ENCODE measurements around the gene A4GALT. TPM values are rescaled to one million over a fixed set of nuclear protein-coding genes. Genes with fewer than 3 reads are reported as not detected.

The A4GALT gene
- total RNA-seq, 2 experiments from 2014 or later = not detected

- peak in 1 of 14 experiments; percentile 45 for DNase-seq
- Mint-ChIP-seq H3K9me3 (no peaks in the 10 kb centered on the region), H3K4me1 (ENCODE audit: low read depth) (no peaks in the 10 kb centered on the region), H3K4me3 (no peak overlapping the region), H3K27me3 (no peaks in the 10 kb centered on the region), H3K36me3 (ENCODE audit: low read depth) (no peaks in the 10 kb centered on the region), H3K27ac (no peak overlapping the region)
- no peak overlapping the region for H3K4me3 ChIP-seq (ENCODE audit: low read length)
- ChIA-PET POLR2A (no interaction called here), CTCF (no interaction called here)
- H3K9me3 ChIP-seq (ENCODE audit: control insufficient read depth in 1 of 2, insufficient read depth in 1 of 2, low read length in 2 of 2) = no peaks in the 10 kb centered on the region
- H3K27me3 ChIP-seq (ENCODE audit: control insufficient read depth in 1 of 2, insufficient read depth in 2 of 2, low read length in 2 of 2) = no peaks in the 10 kb centered on the region
- no peak overlapping the region for H3K27ac ChIP-seq (ENCODE audit: low read depth in 1 of 2, low read length in 2 of 2)
- peaks cover 15% of the 10 kb centered on the region for H3K4me1 ChIP-seq (ENCODE audit: insufficient read depth, low read length)
- intact Hi-C loops (cut with DNase I, micrococcal nuclease) = loop anchor here in 1 of 2 experiments (5.0 kb wide), 1 partner anchor 147 kb away; no protein-coding TSS in a partner anchor
- TF ChIP-seq CTCF (IDR thresholded peaks at IDR 0.05) = no peak
- no peaks in the 10 kb centered on the region for H3K36me3 ChIP-seq (ENCODE audit: insufficient read depth, low read length)
- ATAC-seq (ENCODE audit: poor library complexity) = no peak
These were observed 55.5 kb downstream of the A4GALT start for GRCh38 chr22:42664976-42665831.

- Histone ChIP-seq H3K4me3 (ENCODE audit: low read length) (peak overlapping the region; percentile 67), H3K4me1 (ENCODE audit: insufficient read depth, low read length) (peaks cover 15% of the 10 kb centered on the region), H3K27me3 (ENCODE audit: control insufficient read depth in 1 of 2, insufficient read depth in 2 of 2, low read length in 2 of 2) (no peaks in the 10 kb centered on the region), H3K36me3 (ENCODE audit: insufficient read depth, low read length) (no peaks in the 10 kb centered on the region), H3K27ac (ENCODE audit: low read depth in 1 of 2, low read length in 2 of 2) (no peak overlapping the region), H3K9me3 (ENCODE audit: control insufficient read depth in 1 of 2, insufficient read depth in 1 of 2, low read length in 2 of 2) (no peaks in the 10 kb centered on the region)
- POLR2A ChIA-PET = interaction anchor here (1.2 kb wide), 1 partner anchor 47 kb away, joined by 5 read pairs; no protein-coding TSS in a partner anchor
- TF ChIP-seq CTCF (IDR thresholded peaks at IDR 0.05) = peak; percentile 91
- intact Hi-C loops (cut with DNase I, micrococcal nuclease) = loop anchor here in 1 of 2 experiments (1.0 to 5.0 kb wide), 2 partner anchors 150 to 372 kb away; no protein-coding TSS in a partner anchor
- no peak overlapping the region for H3K27ac Mint-ChIP-seq
- peak overlapping the region; percentile 30 for H3K4me3 Mint-ChIP-seq
- peaks cover 4% of the 10 kb centered on the region for H3K27me3 Mint-ChIP-seq
- ATAC-seq (ENCODE audit: poor library complexity) (peak; percentile 93), DNase-seq (peak; percentile 67 to 89 (median 74))
- H3K4me1 Mint-ChIP-seq (ENCODE audit: low read depth) = no peaks in the 10 kb centered on the region
- no peaks in the 10 kb centered on the region for H3K36me3 Mint-ChIP-seq (ENCODE audit: low read depth)
- no peaks in the 10 kb centered on the region for H3K9me3 Mint-ChIP-seq
- CTCF ChIA-PET = no interaction called here
These were observed 58.5 kb downstream of the A4GALT start for GRCh38 chr22:42661985-42662831.

- Mint-ChIP-seq H3K9me3 (no peaks in the 10 kb centered on the region), H3K4me1 (ENCODE audit: low read depth) (no peaks in the 10 kb centered on the region), H3K4me3 (no peak overlapping the region), H3K27me3 (peaks cover 4% of the 10 kb centered on the region), H3K27ac (no peak overlapping the region), H3K36me3 (ENCODE audit: low read depth) (no peaks in the 10 kb centered on the region)
- Histone ChIP-seq H3K27me3 (ENCODE audit: control insufficient read depth in 1 of 2, insufficient read depth in 2 of 2, low read length in 2 of 2) (peaks cover 0 to 2% of the 10 kb centered on the region in 2 experiments), H3K9me3 (ENCODE audit: control insufficient read depth in 1 of 2, insufficient read depth in 1 of 2, low read length in 2 of 2) (no peaks in the 10 kb centered on the region), H3K4me3 (ENCODE audit: low read length) (no peak overlapping the region), H3K36me3 (ENCODE audit: insufficient read depth, low read length) (no peaks in the 10 kb centered on the region), H3K27ac (ENCODE audit: low read depth in 1 of 2, low read length in 2 of 2) (no peak overlapping the region), H3K4me1 (ENCODE audit: insufficient read depth, low read length) (peaks cover 2% of the 10 kb centered on the region)
- intact Hi-C loops (cut with DNase I, micrococcal nuclease) = no loop called here
- ChIA-PET POLR2A (no interaction called here), CTCF (no interaction called here)
- no peak for ATAC-seq (ENCODE audit: poor library complexity)
- DNase-seq = no peak
- TF ChIP-seq CTCF (IDR thresholded peaks at IDR 0.05) = no peak
These were observed 64.1 kb downstream of the A4GALT start for GRCh38 chr22:42656578-42656977.

All from CD4-positive, alpha-beta T cell (primary cell).